ENCODE data around the gene SCP2. TPM values are rescaled to one million over a fixed set of nuclear protein-coding genes. Genes with fewer than 3 reads are reported as not detected.
A peak's percentile ranks its signal among the peaks of the same experiment; 100 is the strongest.

SCP2 gene
- total RNA-seq, 1 donor from 2014 or later = 39.1 TPM

GRCh38 chr1:53061859-53062707, 135.0 kb downstream of the SCP2 start, which contains the start of gene PODN:
Gene PODN, plus strand, starts transcription at chr1:53062213. Its CDS starts 7,643 bp downstream, at chr1:53069856.
- H3K9ac ChIP-seq (ENCODE audit: low read depth in 1 of 3, low read length in 3 of 3) = peak within 1 kb of the TSS in 2 of 3 donors; percentile 12 to 54
- peak within 1 kb of the TSS; percentile 65 for H3K27ac ChIP-seq (ENCODE audit: low read depth, low read length)

GRCh38 chr1:53062708-53063591, 135.9 kb downstream of the SCP2 start:
- Histone ChIP-seq H3K9me3 (ENCODE audit: control insufficient read depth in 3 of 3, low read length in 3 of 3) (no peaks in the 10 kb centered on the region), H3K36me3 (ENCODE audit: control insufficient read depth in 3 of 3, insufficient read depth in 3 of 3, low read length in 3 of 3) (no peaks in the 10 kb centered on the region), H3K4me1 (ENCODE audit: control insufficient read depth in 3 of 3, insufficient read depth in 3 of 3, low read length in 3 of 3) (peaks cover 3 to 14% (median 10%) of the 10 kb centered on the region in 3 donors), H3K27me3 (ENCODE audit: control insufficient read depth in 3 of 3, insufficient read depth in 3 of 3, low read length in 3 of 3) (peaks cover 19 to 40% (median 39%) of the 10 kb centered on the region in 3 donors), H3K9ac (ENCODE audit: low read depth in 1 of 3, low read length in 3 of 3) (peak overlapping the region in 2 of 3 donors; percentile 12 to 54), H3K4me3 (ENCODE audit: low read length in 3 of 3) (peak overlapping the region; percentile 49 to 52 (median 49)), H3K27ac (ENCODE audit: low read depth, low read length) (no peak overlapping the region)

More at GRCh38 chr1:53061859-53062707, 135.0 kb downstream of the SCP2 start, which contains the start of gene PODN:
- Histone ChIP-seq H3K27me3 (ENCODE audit: control insufficient read depth in 3 of 3, insufficient read depth in 3 of 3, low read length in 3 of 3) (peaks cover 19 to 40% (median 39%) of the 10 kb centered on the region in 3 donors), H3K4me3 (ENCODE audit: low read length in 3 of 3) (peak within 1 kb of the TSS; percentile 49 to 52 (median 49)), H3K36me3 (ENCODE audit: control insufficient read depth in 3 of 3, insufficient read depth in 3 of 3, low read length in 3 of 3) (no peaks in the 10 kb centered on the region), H3K4me1 (ENCODE audit: control insufficient read depth in 3 of 3, insufficient read depth in 3 of 3, low read length in 3 of 3) (peaks cover 3 to 14% (median 10%) of the 10 kb centered on the region in 3 donors), H3K9me3 (ENCODE audit: control insufficient read depth in 3 of 3, low read length in 3 of 3) (no peaks in the 10 kb centered on the region)

DNA sequence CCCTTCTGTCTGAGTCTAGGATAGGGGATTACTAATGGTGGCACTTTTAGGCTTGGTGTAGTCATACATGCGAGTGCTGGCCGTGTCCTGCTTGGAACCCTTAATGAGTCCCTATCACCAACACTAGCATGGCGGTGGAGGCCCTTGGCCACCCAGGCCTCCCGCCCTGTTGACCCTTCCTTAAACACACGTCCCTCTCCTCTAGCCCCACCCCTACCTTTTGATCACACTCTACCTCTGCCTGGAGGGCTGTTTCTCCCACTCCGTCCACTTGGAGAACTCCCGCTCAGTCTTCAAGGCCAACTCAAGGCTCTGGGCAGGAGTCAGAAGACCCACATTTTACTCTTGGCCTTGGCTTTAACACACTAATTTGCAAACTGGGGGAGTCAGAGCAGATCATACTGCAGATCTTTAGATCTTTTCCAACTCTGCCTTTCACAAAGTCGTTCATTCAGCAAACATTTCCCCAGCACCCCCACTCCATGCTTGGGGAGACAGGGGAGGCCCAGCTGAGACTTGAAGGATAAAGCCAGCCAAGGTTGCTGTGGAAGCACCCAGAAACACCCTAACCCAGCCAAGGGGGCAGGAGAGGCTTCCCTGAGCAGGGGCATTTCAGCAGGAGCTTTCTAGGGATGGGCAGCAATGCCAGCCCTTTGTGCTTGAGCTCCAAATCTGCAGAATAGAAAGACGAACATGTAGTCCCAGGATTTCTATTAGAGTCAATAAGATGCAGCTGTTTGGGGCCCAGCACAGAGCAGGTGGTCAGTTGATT, 136.9 kb downstream of the SCP2 start:
- peak overlapping the region in 2 of 3 donors; percentile 7 to 41 for H3K4me3 ChIP-seq (ENCODE audit: low read length in 3 of 3)
- H3K36me3 ChIP-seq (ENCODE audit: control insufficient read depth in 3 of 3, insufficient read depth in 3 of 3, low read length in 3 of 3) = peaks cover 0 to 3% (median 0%) of the 10 kb centered on the region in 3 donors
- peaks cover 19 to 39% (median 37%) of the 10 kb centered on the region in 3 donors for H3K27me3 ChIP-seq (ENCODE audit: control insufficient read depth in 3 of 3, insufficient read depth in 3 of 3, low read length in 3 of 3)
- H3K27ac ChIP-seq (ENCODE audit: low read depth, low read length) = no peak overlapping the region
- H3K9ac ChIP-seq (ENCODE audit: low read depth in 1 of 3, low read length in 3 of 3) = no peak overlapping the region
- no peaks in the 10 kb centered on the region for H3K9me3 ChIP-seq (ENCODE audit: control insufficient read depth in 3 of 3, low read length in 3 of 3)
- H3K4me1 ChIP-seq (ENCODE audit: control insufficient read depth in 3 of 3, insufficient read depth in 3 of 3, low read length in 3 of 3) = peaks cover 3 to 14% (median 10%) of the 10 kb centered on the region in 3 donors

DNA sequence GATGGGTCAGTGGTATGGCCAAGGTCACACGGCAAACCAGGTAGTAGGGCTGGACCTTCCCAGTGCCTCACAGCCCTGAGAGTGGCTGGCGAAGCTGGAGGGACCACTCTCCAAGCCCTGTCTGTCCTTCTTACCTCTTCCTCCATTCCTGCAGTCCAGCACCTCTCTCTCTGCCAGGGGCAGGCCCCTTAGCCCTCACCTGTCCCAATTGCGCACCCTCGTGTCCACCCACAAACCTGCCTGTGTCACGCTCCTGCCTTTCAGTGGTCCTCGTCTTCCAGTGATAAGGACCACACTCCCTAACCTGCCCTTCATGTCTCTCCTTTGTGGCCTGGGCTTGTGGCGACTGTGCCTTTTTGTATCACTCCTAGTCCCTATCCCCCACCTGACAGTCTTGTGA, 138.3 kb downstream of the SCP2 start:
- peaks cover 3 to 14% (median 10%) of the 10 kb centered on the region in 3 donors for H3K4me1 ChIP-seq (ENCODE audit: control insufficient read depth in 3 of 3, insufficient read depth in 3 of 3, low read length in 3 of 3)
- peaks cover 0 to 3% (median 0%) of the 10 kb centered on the region in 3 donors for H3K36me3 ChIP-seq (ENCODE audit: control insufficient read depth in 3 of 3, insufficient read depth in 3 of 3, low read length in 3 of 3)
- no peaks in the 10 kb centered on the region for H3K9me3 ChIP-seq (ENCODE audit: control insufficient read depth in 3 of 3, low read length in 3 of 3)
- H3K9ac ChIP-seq (ENCODE audit: low read depth in 1 of 3, low read length in 3 of 3) = no peak overlapping the region
- H3K27ac ChIP-seq (ENCODE audit: low read depth, low read length) = no peak overlapping the region
- H3K4me3 ChIP-seq (ENCODE audit: low read length in 3 of 3) = no peak overlapping the region
- peaks cover 19 to 36% (median 31%) of the 10 kb centered on the region in 3 donors for H3K27me3 ChIP-seq (ENCODE audit: control insufficient read depth in 3 of 3, insufficient read depth in 3 of 3, low read length in 3 of 3)

DNA sequence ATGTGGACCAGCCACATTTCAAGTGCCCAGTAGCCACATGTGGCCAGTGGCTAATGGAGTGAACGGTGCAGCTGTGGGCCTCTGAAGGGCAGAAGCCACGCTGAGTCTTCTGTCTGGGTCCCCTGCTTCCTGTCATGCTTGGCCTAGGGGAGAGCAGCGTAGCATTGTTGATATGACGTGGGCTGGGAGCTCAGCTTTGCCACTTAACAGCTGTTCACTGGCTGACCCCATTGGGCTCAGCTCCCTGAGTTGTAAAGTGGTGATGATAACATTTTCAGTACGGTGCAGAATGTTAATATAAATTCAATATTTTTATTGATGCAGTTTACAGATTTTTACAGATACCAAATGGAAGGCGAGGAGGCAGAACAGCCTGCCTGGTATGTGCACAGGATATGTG, 139.4 kb downstream of the SCP2 start:
- H3K27ac ChIP-seq (ENCODE audit: low read depth, low read length) = no peak overlapping the region

GRCh38 chr1:53066891-53067738, 140.0 kb downstream of the SCP2 start:
- Histone ChIP-seq H3K27ac (ENCODE audit: low read depth, low read length) (no peak overlapping the region), H3K4me3 (ENCODE audit: low read length in 3 of 3) (no peak overlapping the region), H3K36me3 (ENCODE audit: control insufficient read depth in 3 of 3, insufficient read depth in 3 of 3, low read length in 3 of 3) (peaks cover 0 to 3% (median 0%) of the 10 kb centered on the region in 3 donors), H3K9me3 (ENCODE audit: control insufficient read depth in 3 of 3, low read length in 3 of 3) (no peaks in the 10 kb centered on the region), H3K27me3 (ENCODE audit: control insufficient read depth in 3 of 3, insufficient read depth in 3 of 3, low read length in 3 of 3) (peaks cover 11 to 23% (median 17%) of the 10 kb centered on the region in 3 donors), H3K4me1 (ENCODE audit: control insufficient read depth in 3 of 3, insufficient read depth in 3 of 3, low read length in 3 of 3) (peaks cover 0 to 5% (median 3%) of the 10 kb centered on the region in 3 donors), H3K9ac (ENCODE audit: low read depth in 1 of 3, low read length in 3 of 3) (no peak overlapping the region)

More for the DNA sequence above, 139.4 kb downstream of the SCP2 start:
- no peak overlapping the region for H3K4me3 ChIP-seq (ENCODE audit: low read length in 3 of 3)
- H3K27me3 ChIP-seq (ENCODE audit: control insufficient read depth in 3 of 3, insufficient read depth in 3 of 3, low read length in 3 of 3) = peaks cover 14 to 26% (median 20%) of the 10 kb centered on the region in 3 donors
- no peaks in the 10 kb centered on the region for H3K9me3 ChIP-seq (ENCODE audit: control insufficient read depth in 3 of 3, low read length in 3 of 3)
- peaks cover 0 to 3% (median 0%) of the 10 kb centered on the region in 3 donors for H3K36me3 ChIP-seq (ENCODE audit: control insufficient read depth in 3 of 3, insufficient read depth in 3 of 3, low read length in 3 of 3)
- peaks cover under 1 to 8% (median 5%) of the 10 kb centered on the region in 3 donors for H3K4me1 ChIP-seq (ENCODE audit: control insufficient read depth in 3 of 3, insufficient read depth in 3 of 3, low read length in 3 of 3)
- no peak overlapping the region for H3K9ac ChIP-seq (ENCODE audit: low read depth in 1 of 3, low read length in 3 of 3)

DNA sequence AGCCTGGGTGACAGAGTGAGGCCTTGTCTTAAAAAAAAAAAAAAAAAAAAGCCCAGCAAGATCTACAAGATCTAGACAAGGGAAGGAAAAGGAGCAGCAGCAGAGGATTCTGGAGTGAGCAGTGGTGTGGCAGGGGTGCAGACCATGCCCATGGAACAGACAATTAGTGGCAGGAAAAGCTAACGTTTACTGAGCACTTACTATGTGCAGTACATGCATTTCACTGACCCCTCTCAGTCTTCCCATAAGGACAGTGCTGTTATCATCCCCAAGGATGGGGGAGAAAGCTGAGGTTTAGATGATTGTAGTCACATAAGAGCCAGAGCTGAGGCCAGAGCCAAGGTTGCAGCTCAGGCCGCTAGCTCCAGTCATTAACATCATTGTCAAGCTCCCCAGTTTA, 140.8 kb downstream of the SCP2 start:
- no peak overlapping the region for H3K9ac ChIP-seq (ENCODE audit: low read depth in 1 of 3, low read length in 3 of 3)
- no peak overlapping the region for H3K27ac ChIP-seq (ENCODE audit: low read depth, low read length)
- H3K36me3 ChIP-seq (ENCODE audit: control insufficient read depth in 3 of 3, insufficient read depth in 3 of 3, low read length in 3 of 3) = peaks cover 0 to 3% (median 0%) of the 10 kb centered on the region in 3 donors
- no peaks in the 10 kb centered on the region for H3K9me3 ChIP-seq (ENCODE audit: control insufficient read depth in 3 of 3, low read length in 3 of 3)
- peaks cover 8 to 16% (median 16%) of the 10 kb centered on the region in 3 donors for H3K27me3 ChIP-seq (ENCODE audit: control insufficient read depth in 3 of 3, insufficient read depth in 3 of 3, low read length in 3 of 3)
- peaks cover 0 to 2% (median 0%) of the 10 kb centered on the region in 3 donors for H3K4me1 ChIP-seq (ENCODE audit: control insufficient read depth in 3 of 3, insufficient read depth in 3 of 3, low read length in 3 of 3)
- no peak overlapping the region for H3K4me3 ChIP-seq (ENCODE audit: low read length in 3 of 3)

DNA sequence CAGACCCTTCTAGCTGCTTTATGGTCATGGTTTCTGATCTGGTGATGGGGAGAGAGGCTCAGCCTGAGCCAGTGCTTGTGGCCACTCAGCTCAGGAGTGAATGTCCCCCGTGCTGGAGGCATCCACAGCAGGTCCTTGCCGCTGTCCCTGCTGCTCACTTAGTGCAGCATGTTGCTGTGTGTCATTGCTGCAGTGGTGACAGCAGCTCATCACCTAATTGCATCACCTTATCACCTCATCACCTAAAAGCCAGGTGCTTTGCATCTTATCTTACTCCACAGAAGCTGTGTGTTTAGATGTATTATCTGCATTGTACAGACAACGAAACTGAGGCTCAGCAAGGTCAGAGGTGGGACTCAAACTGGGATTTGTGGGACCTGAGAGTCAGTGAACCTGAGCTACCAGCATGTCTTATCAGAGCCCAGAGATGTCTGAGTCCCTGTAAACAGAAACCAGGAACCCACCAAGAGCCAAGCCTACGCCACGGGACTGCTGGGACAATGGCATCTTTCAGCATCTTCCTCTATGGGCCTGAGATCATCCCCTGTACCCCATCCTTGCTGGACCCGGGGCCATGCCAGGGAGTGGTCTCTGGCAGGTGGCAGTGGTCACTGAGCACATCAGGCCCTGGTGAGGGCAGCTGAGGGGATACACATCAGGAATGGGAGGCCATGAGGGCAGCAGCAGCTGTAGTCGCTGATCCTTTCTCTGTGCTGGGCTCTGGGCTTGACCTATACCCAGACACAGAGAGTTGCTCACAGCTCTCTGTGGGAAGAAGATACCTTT, 141.4 kb downstream of the SCP2 start:
- Histone ChIP-seq H3K27ac (ENCODE audit: low read depth, low read length) (no peak overlapping the region), H3K9ac (ENCODE audit: low read depth in 1 of 3, low read length in 3 of 3) (peak overlapping the region in 1 of 3 donors; percentile 43), H3K4me3 (ENCODE audit: low read length in 3 of 3) (no peak overlapping the region), H3K4me1 (ENCODE audit: control insufficient read depth in 3 of 3, insufficient read depth in 3 of 3, low read length in 3 of 3) (peaks cover 0 to 2% (median 0%) of the 10 kb centered on the region in 3 donors), H3K27me3 (ENCODE audit: control insufficient read depth in 3 of 3, insufficient read depth in 3 of 3, low read length in 3 of 3) (peaks cover 2 to 14% (median 9%) of the 10 kb centered on the region in 3 donors), H3K36me3 (ENCODE audit: control insufficient read depth in 3 of 3, insufficient read depth in 3 of 3, low read length in 3 of 3) (peaks cover 0 to 3% (median 0%) of the 10 kb centered on the region in 3 donors), H3K9me3 (ENCODE audit: control insufficient read depth in 3 of 3, low read length in 3 of 3) (no peaks in the 10 kb centered on the region)
